AG04449 (cell line): ENCODE measurements around the gene ZC3H7B.

Source experiments
- CTCF ChIA-PET: fragments of 350-600 bp; formaldehyde crosslinking; extraction: SDS; loops from one replicate; lab custom pipeline; 2021; ENCODE audit warnings: antibody characterized with exemption; lab: Yijun Ruan, JAX
- POLR2A ChIA-PET: fragments of 400-600, 350-600 bp; formaldehyde crosslinking; extraction: SDS; loops from one replicate; lab custom pipeline; 2020; ENCODE audit warnings: antibody characterized with exemption, inconsistent platforms; lab: Yijun Ruan, JAX
- DNase-seq: peaks from one replicate; pipeline ENCODE4 v3.0.0-alpha.2; 2010; ENCODE audit warnings: low read depth, low spot score
- H3K4me3 ChIP-seq: 2 replicates; pipeline ENCODE4 v1.5.1; 2011; ENCODE audit warnings: low read depth, mild to moderate bottlenecking, control low read depth, low read length
- TF ChIP-seq, protein P1 (sequence below): IDR thresholded peaks from one replicate; pipeline ENCODE4 v1.5.1; 2011; ENCODE audit warnings: mild to moderate bottlenecking, moderate library complexity, low read length, control low read depth, inconsistent platforms; ENCODE audit not compliant: insufficient read depth; ENCODE audit errors: missing control alignments

ZC3H7B gene

DNA sequence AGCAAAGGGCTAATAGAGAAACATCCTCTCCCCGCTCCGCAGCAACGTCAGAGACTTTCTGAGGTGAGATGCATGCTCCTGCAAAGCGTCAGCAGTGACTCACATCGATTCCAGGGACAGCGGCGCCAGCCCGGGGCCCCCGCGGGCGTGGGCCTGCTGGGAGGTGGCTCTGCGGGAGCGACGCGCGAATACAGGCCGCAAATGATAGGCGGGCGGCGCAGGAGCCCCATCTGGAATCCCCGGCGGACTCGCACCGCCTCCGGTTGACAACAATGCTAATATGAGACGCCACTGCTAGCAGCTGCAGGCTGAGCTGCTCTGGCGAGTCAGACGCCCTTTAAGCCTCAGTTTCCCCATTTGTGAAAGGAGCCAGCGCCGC is 15.9 kb upstream of the ZC3H7B start:
- DNase-seq, result no peak
- POLR2A ChIA-PET, result interaction anchor here (1.0 kb wide), 1 partner anchor 16 kb away, joined by 4 read pairs; the partner anchor contains the start of gene ZC3H7B
- CTCF ChIA-PET, result interaction anchor here (0.6 to 1.0 kb wide), 3 partner anchors 17 to 620 kb away, joined by 3 read pairs; no protein-coding TSS in a partner anchor
- H3K4me3 ChIP-seq, result peak overlapping the region; percentile 81
- TF ChIP-seq, protein P1, sequence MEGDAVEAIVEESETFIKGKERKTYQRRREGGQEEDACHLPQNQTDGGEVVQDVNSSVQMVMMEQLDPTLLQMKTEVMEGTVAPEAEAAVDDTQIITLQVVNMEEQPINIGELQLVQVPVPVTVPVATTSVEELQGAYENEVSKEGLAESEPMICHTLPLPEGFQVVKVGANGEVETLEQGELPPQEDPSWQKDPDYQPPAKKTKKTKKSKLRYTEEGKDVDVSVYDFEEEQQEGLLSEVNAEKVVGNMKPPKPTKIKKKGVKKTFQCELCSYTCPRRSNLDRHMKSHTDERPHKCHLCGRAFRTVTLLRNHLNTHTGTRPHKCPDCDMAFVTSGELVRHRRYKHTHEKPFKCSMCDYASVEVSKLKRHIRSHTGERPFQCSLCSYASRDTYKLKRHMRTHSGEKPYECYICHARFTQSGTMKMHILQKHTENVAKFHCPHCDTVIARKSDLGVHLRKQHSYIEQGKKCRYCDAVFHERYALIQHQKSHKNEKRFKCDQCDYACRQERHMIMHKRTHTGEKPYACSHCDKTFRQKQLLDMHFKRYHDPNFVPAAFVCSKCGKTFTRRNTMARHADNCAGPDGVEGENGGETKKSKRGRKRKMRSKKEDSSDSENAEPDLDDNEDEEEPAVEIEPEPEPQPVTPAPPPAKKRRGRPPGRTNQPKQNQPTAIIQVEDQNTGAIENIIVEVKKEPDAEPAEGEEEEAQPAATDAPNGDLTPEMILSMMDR, result no peak

DNA sequence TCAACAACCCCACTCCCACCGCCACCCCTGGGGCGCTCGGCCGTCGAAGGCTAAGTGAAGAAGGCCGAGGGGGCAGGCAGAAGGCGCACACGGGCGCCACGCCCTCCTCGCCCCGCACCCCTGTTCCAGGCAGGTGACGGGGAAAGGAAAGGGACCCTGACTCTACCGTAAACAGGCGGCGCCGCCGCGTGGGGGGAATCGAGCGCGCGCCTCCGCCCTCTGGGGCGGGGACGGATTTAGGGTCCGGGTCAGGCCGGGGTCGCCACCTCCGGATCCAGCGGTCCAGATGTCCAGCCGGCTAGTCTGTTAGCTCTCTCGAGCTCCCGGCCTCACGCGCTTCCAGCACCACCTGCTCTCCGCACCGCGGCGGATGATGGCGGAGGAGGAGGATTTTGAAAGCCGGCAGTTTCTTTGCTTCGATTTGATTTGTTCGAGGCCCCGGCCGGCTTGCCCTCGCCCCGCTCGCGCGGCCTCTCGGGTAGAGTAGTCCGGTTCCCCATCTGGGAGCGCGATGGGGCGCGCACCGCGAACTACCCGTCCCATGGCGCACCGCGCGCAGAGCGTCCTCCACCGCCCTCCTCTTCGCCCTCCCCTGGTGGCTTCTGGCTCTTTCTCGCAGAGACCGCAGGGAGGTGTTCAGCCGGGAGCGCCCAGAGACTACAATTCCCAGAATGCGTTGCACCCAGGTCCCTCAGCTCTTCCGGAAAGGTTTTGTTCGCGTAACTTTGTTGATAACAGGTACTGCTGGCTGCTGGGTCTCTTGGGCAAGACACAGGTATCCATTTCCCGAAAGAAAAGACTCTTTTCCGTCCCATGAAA is 15.3 kb upstream of the ZC3H7B start, which contains the start of gene RANGAP1:
RANGAP1 (minus strand) TSS at position 368 of the 819 bp plus-strand sequence. CDS start 5,143 bp downstream, outside the sequence.
- TF ChIP-seq, protein P1, result peak; percentile 49
- peak; percentile 86 for DNase-seq
- ChIA-PET CTCF (interaction anchor here (0.6 to 1.3 kb wide), 4 partner anchors 17 to 621 kb away, joined by 3 to 4 read pairs (median 3); no protein-coding TSS in a partner anchor), POLR2A (interaction anchor here (0.8 to 1.2 kb wide), 4 partner anchors 15 to 272 kb away, joined by 3 to 4 read pairs (median 4); partner anchors contain the start of genes TEF, TOB2 and ZC3H7B)
- peak within 1 kb of the TSS; percentile 81 for H3K4me3 ChIP-seq

GRCh38 chr22:41286639-41287091 is 14.7 kb upstream of the ZC3H7B start:
- no peak for DNase-seq
- TF ChIP-seq, protein P1, result no peak
- ChIA-PET POLR2A (interaction anchor here (0.9 to 1.2 kb wide), 3 partner anchors 15 to 160 kb away, joined by 4 read pairs; partner anchors contain the start of genes TEF, TOB2 and ZC3H7B), CTCF (interaction anchor here (1.3 kb wide), 1 partner anchor 231 kb away, joined by 4 read pairs; no protein-coding TSS in a partner anchor)
- peak overlapping the region; percentile 64 for H3K4me3 ChIP-seq

- CTCF ChIA-PET, result interaction anchor here (1.0 to 2.2 kb wide), 3 partner anchors 18 to 365 kb away, joined by 3 to 8 read pairs (median 6); no protein-coding TSS in a partner anchor
- POLR2A ChIA-PET, result interaction anchor here (1.3 kb wide), 1 partner anchor 13 kb away, joined by 5 read pairs; the partner anchor contains the start of gene ZC3H7B
- H3K4me3 ChIP-seq, result no peak overlapping the region
- DNase-seq, result no peak
- TF ChIP-seq, protein P1, result no peak
Observed at GRCh38 chr22:41288245-41288946, 12.9 kb upstream of the ZC3H7B start.

DNA sequence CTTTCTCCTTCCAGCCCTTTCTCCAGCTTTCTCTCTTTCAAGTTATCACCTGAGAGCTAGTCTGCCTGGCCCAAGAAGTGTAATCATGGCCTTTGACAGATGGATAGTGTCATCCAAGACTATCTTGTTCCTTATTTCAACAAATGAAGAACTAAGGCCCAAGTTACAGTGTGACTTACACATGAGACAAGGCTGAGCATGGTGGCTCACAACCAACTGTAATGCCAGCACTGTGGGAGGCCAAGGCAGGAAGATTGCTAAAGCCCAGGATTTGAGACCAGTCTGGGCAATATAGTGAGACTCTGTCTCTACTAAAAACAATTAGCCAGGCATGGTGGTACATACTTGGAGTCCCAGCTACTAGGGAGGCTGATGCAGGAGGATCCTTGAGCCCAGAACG is 11.7 kb upstream of the ZC3H7B start:
- CTCF ChIA-PET, result interaction anchor here (1.1 to 2.2 kb wide), 2 partner anchors 17 to 228 kb away, joined by 3 to 6 read pairs; no protein-coding TSS in a partner anchor
- no peak overlapping the region for H3K4me3 ChIP-seq
- TF ChIP-seq, protein P1, result no peak
- DNase-seq, result no peak
- POLR2A ChIA-PET, result interaction anchor here (0.7 to 2.4 kb wide), 2 partner anchors 12 to 29 kb away, joined by 4 to 7 read pairs; partner anchors contain the start of gene ZC3H7B
